ENCODE data around the gene DMRTB1. TPM values are rescaled to one million over a fixed set of nuclear protein-coding genes. Genes with fewer than 3 reads are reported as not detected.

Gene DMRTB1
- polyA plus RNA-seq, 3 donors: not detected

DNA sequence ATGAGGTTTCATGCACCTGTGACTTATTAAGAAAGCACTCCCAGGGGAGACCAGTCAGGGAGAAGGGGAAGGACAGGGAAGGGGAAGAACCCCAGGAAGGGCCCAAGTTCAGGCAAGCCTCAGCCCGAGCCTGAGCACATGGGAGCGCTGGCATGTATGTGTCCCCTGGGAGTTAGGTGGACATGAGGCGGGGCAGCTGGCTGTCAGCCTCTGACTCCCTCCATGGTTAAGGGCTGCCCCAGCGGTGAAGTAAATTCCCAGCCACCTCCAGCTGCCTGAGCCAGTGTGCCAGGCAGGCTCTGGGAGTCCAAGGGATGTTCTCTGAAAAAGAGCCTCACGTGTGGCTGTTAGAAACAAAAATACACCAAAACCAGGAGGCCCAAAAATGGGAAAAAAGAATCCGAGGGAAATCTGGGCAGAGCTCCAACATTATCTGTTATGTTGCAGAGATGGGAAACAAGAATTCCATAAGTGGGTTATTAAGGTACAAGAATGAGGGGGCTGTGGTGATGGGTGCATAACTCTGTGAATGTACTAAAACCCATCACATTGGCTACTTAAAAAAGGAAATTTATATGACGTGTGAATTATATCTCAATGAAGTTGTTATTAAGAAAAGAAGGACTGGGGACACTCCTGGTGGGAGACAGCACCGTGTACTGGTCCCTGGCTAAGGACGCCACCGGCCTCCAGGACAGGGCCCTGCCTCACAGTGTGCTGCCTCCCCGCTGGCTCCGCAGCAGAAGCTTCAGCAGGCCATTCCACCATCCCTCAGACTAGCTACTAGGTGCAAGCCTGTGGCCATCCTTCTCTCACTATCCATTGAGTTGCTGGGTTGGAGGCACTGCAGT is 18.7 kb downstream of the DMRTB1 start:
- Histone ChIP-seq H3K9ac (ENCODE audit: insufficient read depth, low read length, poor library complexity, severe bottlenecking) (no peak overlapping the region), H3K4me2 (replicated peaks; ENCODE audit: extremely low read depth, low read length, poor library complexity, severe bottlenecking) (no peak overlapping the region), H3K27me3 (ENCODE audit: control insufficient read depth in 2 of 2, insufficient read depth in 2 of 2, low read length in 2 of 2) (no peaks in the 10 kb centered on the region), H3K79me2 (ENCODE audit: insufficient read depth, low read length) (no peaks in the 10 kb centered on the region), H3K9me3 (replicated peaks in 1 of 2; ENCODE audit: control insufficient read depth in 1 of 2, insufficient read depth in 1 of 2, low read length in 2 of 2) (no peaks in the 10 kb centered on the region), H3K4me3 (replicated peaks in 1 of 3; ENCODE audit: low read depth in 2 of 3, low read length in 3 of 3) (no peak overlapping the region), H3K27ac (ENCODE audit: low read depth in 1 of 2, low read length in 2 of 2) (no peak overlapping the region), H3K36me3 (replicated peaks in 1 of 2; ENCODE audit: control insufficient read depth in 1 of 2, insufficient read depth in 2 of 2, low read length in 2 of 2) (no peaks in the 10 kb centered on the region), H4K20me1 (ENCODE audit: insufficient read depth, low read length) (no peaks in the 10 kb centered on the region), H3K4me1 (ENCODE audit: control insufficient read depth in 1 of 2, insufficient read depth in 2 of 2, low read length in 2 of 2) (no peaks in the 10 kb centered on the region), H2AFZ (ENCODE audit: insufficient read depth, low read depth, low read length, poor library complexity, severe bottlenecking) (no peak overlapping the region)
- no peak overlapping the region for H3K27ac Mint-ChIP-seq
- H3K36me3 Mint-ChIP-seq: no peaks in the 10 kb centered on the region
- TF ChIP-seq CTCF (IDR thresholded peaks at IDR 0.05): no peak
- no peak for DNase-seq
- peaks cover 3 to 9% (median 7%) of the 10 kb centered on the region in 3 donors for H3K27me3 Mint-ChIP-seq (ENCODE audit: low read depth in 3 of 3)
- 94% methylated on average over 9 of the region's 12 CpGs for WGBS (ENCODE audit: insufficient coverage)
- intact Hi-C loops (cut with micrococcal nuclease): no loop called here
- H3K4me1 Mint-ChIP-seq: no peaks in the 10 kb centered on the region
- H3K9me3 Mint-ChIP-seq: no peaks in the 10 kb centered on the region
- H3K4me3 Mint-ChIP-seq: no peak overlapping the region

GRCh38 chr1:53478502-53478818 is 19.3 kb downstream of the DMRTB1 start:
- Histone ChIP-seq H3K27ac (ENCODE audit: low read depth in 1 of 2, low read length in 2 of 2) (no peak overlapping the region), H3K27me3 (ENCODE audit: control insufficient read depth in 2 of 2, insufficient read depth in 2 of 2, low read length in 2 of 2) (no peaks in the 10 kb centered on the region), H3K9me3 (replicated peaks in 1 of 2; ENCODE audit: control insufficient read depth in 1 of 2, insufficient read depth in 1 of 2, low read length in 2 of 2) (no peaks in the 10 kb centered on the region), H3K9ac (ENCODE audit: insufficient read depth, low read length, poor library complexity, severe bottlenecking) (no peak overlapping the region), H4K20me1 (ENCODE audit: insufficient read depth, low read length) (no peaks in the 10 kb centered on the region), H2AFZ (ENCODE audit: insufficient read depth, low read depth, low read length, poor library complexity, severe bottlenecking) (no peak overlapping the region), H3K79me2 (ENCODE audit: insufficient read depth, low read length) (no peaks in the 10 kb centered on the region), H3K4me2 (replicated peaks; ENCODE audit: extremely low read depth, low read length, poor library complexity, severe bottlenecking) (no peak overlapping the region), H3K4me1 (ENCODE audit: control insufficient read depth in 1 of 2, insufficient read depth in 2 of 2, low read length in 2 of 2) (no peaks in the 10 kb centered on the region), H3K36me3 (replicated peaks in 1 of 2; ENCODE audit: control insufficient read depth in 1 of 2, insufficient read depth in 2 of 2, low read length in 2 of 2) (no peaks in the 10 kb centered on the region), H3K4me3 (replicated peaks in 1 of 3; ENCODE audit: low read depth in 2 of 3, low read length in 3 of 3) (no peak overlapping the region)
- H3K36me3 Mint-ChIP-seq: no peaks in the 10 kb centered on the region
- H3K27ac Mint-ChIP-seq: no peak overlapping the region
- H3K9me3 Mint-ChIP-seq: no peaks in the 10 kb centered on the region
- H3K4me1 Mint-ChIP-seq: no peaks in the 10 kb centered on the region
- no peak overlapping the region for H3K4me3 Mint-ChIP-seq
- WGBS (ENCODE audit: insufficient coverage): no CpG with 5 or more reads among the region's 2 CpGs
- intact Hi-C loops (cut with micrococcal nuclease): no loop called here
- no peak for TF ChIP-seq CTCF (IDR thresholded peaks at IDR 0.05)
- DNase-seq: no peak
- H3K27me3 Mint-ChIP-seq (ENCODE audit: low read depth in 3 of 3): peaks cover 3 to 9% (median 7%) of the 10 kb centered on the region in 3 donors
